ENCODE measurements around the gene OLA1.
A peak's percentile ranks its signal among the peaks of the same experiment; 100 is the strongest.

The OLA1 gene

DNA sequence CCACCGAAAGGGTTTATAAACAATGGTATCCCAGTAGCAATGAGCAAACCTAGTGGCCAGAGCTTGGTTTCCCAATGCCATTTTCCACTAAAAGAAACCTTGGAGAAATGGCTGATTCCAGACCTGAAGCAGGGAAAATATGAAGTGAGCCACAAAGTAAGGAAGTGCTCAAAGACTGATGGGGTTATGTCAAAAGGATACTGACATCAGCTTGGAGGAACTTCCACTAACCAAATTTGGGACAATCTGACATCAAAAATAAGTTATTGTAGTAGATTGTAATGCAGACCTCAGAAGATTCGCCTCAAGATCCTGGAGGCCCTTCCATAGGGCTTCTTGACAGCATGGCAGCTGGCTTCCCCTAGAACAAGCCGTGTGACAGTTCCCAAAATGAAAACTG, 203.8 kb downstream of the OLA1 start:
- no peak for TF ChIP-seq CTCF (conservative IDR thresholded peaks at IDR 0.05; ENCODE audit: low read depth)
- ChIA-PET CTCF (interaction anchor here (0.5 to 1.0 kb wide), 3 partner anchors 297 to 1099 kb away, joined by 3 read pairs; no protein-coding TSS in a partner anchor), POLR2A (ENCODE audit: low non-redundant PET) (no interaction called here)
- H3K27ac ChIP-seq: no peak overlapping the region
- no peak for DNase-seq (ENCODE audit: low spot score)

DNA sequence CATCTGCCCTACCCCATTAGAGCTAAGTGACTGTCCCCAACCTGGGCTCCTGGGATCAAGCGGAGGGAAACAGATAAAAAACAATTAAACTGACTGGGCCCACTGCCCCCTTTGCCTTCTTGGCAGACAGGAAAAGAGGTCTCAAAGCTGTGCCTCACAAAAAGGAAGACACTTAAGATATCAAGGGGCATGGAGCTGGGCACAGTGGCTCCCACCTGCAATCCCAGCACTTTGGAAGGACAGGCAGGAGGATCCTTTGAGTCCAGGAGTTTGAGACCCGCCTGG, 208.0 kb downstream of the OLA1 start:
- peak overlapping the region; percentile 88; the same call in 1 of the 2 replicates for H3K27ac ChIP-seq
- no peak for TF ChIP-seq CTCF (conservative IDR thresholded peaks at IDR 0.05; ENCODE audit: low read depth)
- POLR2A ChIA-PET (ENCODE audit: low non-redundant PET): no interaction called here
- CTCF ChIA-PET: interaction anchor here (0.5 to 0.7 kb wide), 2 partner anchors 457 to 627 kb away, joined by 4 read pairs; no protein-coding TSS in a partner anchor
- DNase-seq (ENCODE audit: low spot score): no peak

GRCh38 chr2:174039551-174040416, 208.5 kb downstream of the OLA1 start:
- CTCF ChIA-PET: interaction anchor here (0.7 kb wide), 1 partner anchor 627 kb away, joined by 4 read pairs; no protein-coding TSS in a partner anchor
- TF ChIP-seq CTCF (conservative IDR thresholded peaks at IDR 0.05; ENCODE audit: low read depth): peak; percentile 82
- peak; percentile 80 for DNase-seq (ENCODE audit: low spot score)
- POLR2A ChIA-PET (ENCODE audit: low non-redundant PET): no interaction called here
- H3K27ac ChIP-seq: peak overlapping the region; percentile 88

DNA sequence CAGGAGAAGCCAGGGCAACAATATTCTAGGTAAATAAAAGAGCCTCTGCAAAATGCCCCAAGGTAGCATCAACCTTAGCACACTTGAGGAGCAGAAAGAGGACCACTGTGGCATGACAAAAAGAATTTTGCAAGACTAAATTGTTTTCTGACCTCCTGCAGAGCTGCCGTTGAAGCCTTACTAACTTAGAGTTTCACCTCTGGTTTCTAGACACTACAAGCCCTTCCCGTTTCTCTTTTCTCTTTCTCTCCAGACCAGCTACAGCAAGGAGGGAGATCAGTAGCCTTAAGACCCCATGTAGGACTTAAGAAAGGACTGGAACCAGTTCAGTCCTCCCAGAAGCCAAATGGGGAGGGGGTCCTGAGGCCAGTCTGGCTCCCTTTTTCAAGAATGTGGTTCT, 209.9 kb downstream of the OLA1 start:
- no peak for DNase-seq (ENCODE audit: low spot score)
- POLR2A ChIA-PET (ENCODE audit: low non-redundant PET): no interaction called here
- CTCF ChIA-PET: no interaction called here
- H3K27ac ChIP-seq: no peak overlapping the region
- no peak for TF ChIP-seq CTCF (conservative IDR thresholded peaks at IDR 0.05; ENCODE audit: low read depth)

DNA sequence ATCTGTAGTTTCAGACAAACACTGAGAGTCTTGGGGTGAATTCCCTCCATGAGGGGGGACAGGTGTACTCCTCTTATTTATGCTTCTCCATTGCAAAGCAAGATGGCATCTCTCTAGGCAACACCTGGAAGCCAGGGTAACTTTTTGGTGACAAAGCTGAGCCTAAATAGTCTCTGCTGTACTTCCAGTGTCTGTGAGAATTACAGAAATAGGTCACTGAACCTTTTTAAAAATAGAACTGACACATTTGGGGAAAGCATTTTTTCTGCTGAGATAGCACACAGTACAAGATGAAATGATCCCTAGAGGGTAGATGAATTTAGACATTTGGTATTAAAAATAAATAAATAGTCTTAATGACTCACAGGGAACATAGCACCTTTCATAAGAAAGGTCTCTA, 211.5 kb downstream of the OLA1 start:
- no peak for DNase-seq (ENCODE audit: low spot score)
- CTCF ChIA-PET: no interaction called here
- TF ChIP-seq CTCF (conservative IDR thresholded peaks at IDR 0.05; ENCODE audit: low read depth): no peak
- POLR2A ChIA-PET (ENCODE audit: low non-redundant PET): no interaction called here
- H3K27ac ChIP-seq: no peak overlapping the region

DNA sequence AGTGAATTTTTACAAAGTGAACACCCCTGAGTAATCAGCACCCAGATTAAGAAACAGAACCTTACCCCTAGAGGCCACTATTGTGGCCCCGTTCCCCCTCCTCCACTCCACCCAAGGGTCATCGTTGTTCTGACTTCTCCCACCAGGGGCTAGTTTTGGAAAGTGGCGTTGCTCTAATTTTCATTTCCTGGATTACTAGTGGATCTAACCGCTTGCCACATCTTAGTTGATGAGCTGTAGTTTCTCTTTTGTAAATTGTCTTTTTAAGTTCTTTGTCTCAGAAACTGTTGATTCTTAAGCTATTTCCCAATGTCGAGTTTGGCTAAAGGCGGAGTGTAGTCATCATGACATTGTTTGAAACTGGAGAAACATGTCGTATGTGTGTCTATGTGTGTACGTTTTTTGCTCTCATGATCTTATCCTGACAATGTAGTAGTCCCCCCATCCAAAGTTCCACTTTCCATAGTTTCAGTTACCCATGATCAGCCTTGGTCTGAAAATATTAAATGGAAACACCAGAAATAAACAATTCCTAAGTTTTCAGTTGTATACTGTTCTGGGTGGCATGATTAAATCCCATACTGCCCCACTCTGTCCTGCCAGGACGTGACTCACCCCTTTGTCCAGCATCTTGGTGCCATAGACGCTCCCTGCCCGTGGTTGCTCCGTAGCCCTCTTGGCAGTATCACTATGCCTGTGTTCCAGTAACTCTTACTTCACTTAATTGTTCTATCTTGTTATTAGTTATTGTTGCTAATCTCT, 212.2 kb downstream of the OLA1 start:
- ChIA-PET POLR2A (ENCODE audit: low non-redundant PET) (no interaction called here), CTCF (interaction anchor here (0.6 kb wide), 2 partner anchors 18 to 19 kb away, joined by 3 read pairs; no protein-coding TSS in a partner anchor)
- peak overlapping the region; percentile 46 for H3K27ac ChIP-seq
- no peak for TF ChIP-seq CTCF (conservative IDR thresholded peaks at IDR 0.05; ENCODE audit: low read depth)
- no peak for DNase-seq (ENCODE audit: low spot score)

All from RWPE1 (cell line).